HepG2 (cell line): ENCODE results near the gene ARL3.

ENCODE experiments used
- MZF1 ChIP-seq: sonication (generic); formaldehyde crosslinking; IDR thresholded peaks from 2 replicates; pipeline ENCODE4 v1.8.1; 2023; ENCODE audit warnings: mild to moderate bottlenecking, missing genetic modification reagents, borderline replicate concordance
- PRDM15 ChIP-seq: sonication (generic); formaldehyde crosslinking; IDR thresholded peaks from 2 replicates; pipeline ENCODE4 v1.4.0; 2020; ENCODE audit warnings: missing genetic modification reagents
- RAD21 ChIP-seq: fragments of 450-650 bp; formaldehyde crosslinking; IDR thresholded peaks from 2 replicates; pipeline ENCODE4 v1.5.0; 2020; ENCODE audit warnings: mild to moderate bottlenecking
- RAD51 ChIP-seq: fragments of 450-650 bp; IDR thresholded peaks from 2 replicates; pipeline ENCODE4 v1.6.1; 2016; ENCODE audit warnings: borderline replicate concordance
- ZNF644 ChIP-seq: IDR thresholded peaks from 2 replicates; pipeline ENCODE4 v1.6.1; 2016; ENCODE audit warnings: low read depth

DNA sequence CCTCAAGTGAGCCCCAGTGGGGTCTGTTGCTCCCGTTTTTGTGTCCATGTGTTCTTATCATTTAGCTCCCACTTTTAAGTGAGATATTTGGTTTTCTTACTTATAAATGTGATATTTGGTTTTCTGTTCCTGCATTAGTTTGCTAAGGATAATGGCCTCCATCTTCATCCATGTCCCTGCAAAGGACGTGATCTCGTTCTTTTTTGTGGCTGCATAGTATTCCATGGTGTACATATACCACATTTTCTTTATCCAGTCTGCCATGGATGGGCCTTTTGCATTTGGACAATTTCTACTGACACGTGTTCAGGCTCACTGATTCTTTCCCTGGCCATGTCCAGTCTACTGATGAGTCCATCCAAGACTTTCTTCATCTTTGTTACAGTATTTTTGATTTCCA is 9.8 kb upstream of the ARL3 start:
- TF ChIP-seq MZF1 (no peak), PRDM15 (CRISPR knock-in tag) (no peak), RAD51 (no peak), ZNF644 (CRISPR knock-in tag) (no peak), RAD21 (no peak)
